AG10803 (cell line): ENCODE data around the gene MGMT.

ENCODE experiments used
- DNase-seq: peaks from one replicate; pipeline ENCODE4 v3.0.0; 2010; ENCODE audit warnings: low read depth
- H3K4me3 ChIP-seq: 2 replicates; pipeline ENCODE4 v1.5.1; 2011; ENCODE audit warnings: mild to moderate bottlenecking, low read length, control low read depth
- TF ChIP-seq, protein P1 (sequence below): conservative IDR thresholded peaks from 2 replicates; pipeline ENCODE4 v1.5.1; 2011; ENCODE audit warnings: mild to moderate bottlenecking, low read length, control low read depth, inconsistent platforms

Gene MGMT

DNA sequence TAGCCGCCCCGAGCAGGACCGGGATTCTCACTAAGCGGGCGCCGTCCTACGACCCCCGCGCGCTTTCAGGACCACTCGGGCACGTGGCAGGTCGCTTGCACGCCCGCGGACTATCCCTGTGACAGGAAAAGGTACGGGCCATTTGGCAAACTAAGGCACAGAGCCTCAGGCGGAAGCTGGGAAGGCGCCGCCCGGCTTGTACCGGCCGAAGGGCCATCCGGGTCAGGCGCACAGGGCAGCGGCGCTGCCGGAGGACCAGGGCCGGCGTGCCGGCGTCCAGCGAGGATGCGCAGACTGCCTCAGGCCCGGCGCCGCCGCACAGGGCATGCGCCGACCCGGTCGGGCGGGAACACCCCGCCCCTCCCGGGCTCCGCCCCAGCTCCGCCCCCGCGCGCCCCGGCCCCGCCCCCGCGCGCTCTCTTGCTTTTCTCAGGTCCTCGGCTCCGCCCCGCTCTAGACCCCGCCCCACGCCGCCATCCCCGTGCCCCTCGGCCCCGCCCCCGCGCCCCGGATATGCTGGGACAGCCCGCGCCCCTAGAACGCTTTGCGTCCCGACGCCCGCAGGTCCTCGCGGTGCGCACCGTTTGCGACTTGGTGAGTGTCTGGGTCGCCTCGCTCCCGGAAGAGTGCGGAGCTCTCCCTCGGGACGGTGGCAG is at the start of gene MGMT:
TSS of gene MGMT (plus strand) at position 539 of the 656 bp plus-strand sequence.
- peak within 1 kb of the TSS; percentile 87 for H3K4me3 ChIP-seq
- TF ChIP-seq, protein P1, sequence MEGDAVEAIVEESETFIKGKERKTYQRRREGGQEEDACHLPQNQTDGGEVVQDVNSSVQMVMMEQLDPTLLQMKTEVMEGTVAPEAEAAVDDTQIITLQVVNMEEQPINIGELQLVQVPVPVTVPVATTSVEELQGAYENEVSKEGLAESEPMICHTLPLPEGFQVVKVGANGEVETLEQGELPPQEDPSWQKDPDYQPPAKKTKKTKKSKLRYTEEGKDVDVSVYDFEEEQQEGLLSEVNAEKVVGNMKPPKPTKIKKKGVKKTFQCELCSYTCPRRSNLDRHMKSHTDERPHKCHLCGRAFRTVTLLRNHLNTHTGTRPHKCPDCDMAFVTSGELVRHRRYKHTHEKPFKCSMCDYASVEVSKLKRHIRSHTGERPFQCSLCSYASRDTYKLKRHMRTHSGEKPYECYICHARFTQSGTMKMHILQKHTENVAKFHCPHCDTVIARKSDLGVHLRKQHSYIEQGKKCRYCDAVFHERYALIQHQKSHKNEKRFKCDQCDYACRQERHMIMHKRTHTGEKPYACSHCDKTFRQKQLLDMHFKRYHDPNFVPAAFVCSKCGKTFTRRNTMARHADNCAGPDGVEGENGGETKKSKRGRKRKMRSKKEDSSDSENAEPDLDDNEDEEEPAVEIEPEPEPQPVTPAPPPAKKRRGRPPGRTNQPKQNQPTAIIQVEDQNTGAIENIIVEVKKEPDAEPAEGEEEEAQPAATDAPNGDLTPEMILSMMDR: no peak
- DNase-seq: peak; percentile 82

DNA sequence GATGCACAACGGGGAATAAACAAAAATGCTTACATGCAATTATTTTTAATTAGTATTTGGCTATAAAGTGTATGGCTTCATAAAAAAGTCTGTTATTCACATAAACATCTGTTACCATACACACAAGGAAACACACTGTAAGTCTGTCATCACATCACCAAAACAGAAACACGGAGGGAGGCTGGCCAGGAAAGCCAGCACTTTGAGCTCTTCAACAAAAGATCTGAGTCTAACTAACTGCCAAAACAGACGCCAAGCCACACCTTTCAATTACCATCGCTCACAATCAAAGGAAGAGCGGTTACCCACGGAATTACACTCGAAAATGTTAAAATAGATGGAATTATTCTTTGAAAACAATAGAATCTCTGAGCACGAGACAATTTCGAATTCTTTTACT is 49.2 kb upstream of the MGMT start:
- DNase-seq: peak; percentile 31
- H3K4me3 ChIP-seq: no peak overlapping the region
- TF ChIP-seq, protein P1: no peak

DNA sequence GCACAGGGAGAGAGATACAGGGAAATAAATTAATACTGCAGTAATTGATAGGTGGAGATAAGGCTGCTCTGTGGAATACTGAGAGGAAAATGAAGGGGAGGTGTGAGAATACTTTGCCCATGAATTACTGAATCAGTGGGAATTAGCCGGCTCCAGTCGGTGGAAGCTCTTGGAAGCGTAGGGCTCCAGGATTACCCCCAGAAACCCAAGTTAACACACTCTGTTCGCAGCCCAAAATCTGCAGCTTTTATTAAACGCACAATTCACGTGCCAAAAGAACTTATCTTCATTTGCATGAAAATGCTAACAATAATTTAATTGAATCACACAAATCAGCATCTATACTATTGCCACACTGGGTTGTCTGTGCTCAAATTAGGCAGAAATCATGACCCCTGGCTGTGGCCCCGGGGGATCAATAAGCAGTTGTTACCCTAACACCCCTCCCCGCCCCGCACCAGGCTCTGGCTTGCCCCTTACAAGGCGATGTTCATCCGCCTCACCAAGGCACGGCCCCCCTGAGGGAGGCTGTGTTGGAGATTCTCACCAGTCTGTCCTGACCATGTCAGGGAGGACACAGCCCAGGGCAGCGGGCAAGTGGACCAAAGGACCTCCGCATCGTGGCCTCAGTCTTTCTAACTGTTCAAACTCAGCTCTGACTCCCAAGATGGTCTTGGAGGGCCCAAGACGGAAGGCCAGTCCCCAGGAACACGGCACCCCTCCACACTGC is 48.4 kb upstream of the MGMT start:
- no peak overlapping the region for H3K4me3 ChIP-seq
- TF ChIP-seq, protein P1: no peak
- no peak for DNase-seq

DNA sequence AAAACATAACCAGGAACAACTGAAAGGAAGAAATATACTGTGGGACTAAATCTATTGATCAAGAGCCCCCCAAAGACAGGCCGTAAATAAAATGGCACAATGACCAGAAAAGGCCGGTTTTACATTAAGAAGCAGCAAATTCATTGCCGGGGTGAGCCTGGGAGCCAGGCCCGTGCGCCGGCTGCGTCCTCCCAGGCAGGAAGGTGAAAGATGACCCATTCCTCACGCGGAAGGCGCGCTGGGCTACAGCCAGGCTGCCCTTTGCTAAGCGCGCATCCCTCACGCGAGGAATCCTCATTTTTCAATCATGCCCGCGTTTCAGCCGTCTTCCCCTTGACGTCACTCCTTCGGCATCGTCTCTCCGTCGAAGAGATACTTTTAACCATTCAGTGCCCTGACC is 47.6 kb upstream of the MGMT start:
- H3K4me3 ChIP-seq: no peak overlapping the region
- DNase-seq: no peak
- TF ChIP-seq, protein P1: no peak

DNA sequence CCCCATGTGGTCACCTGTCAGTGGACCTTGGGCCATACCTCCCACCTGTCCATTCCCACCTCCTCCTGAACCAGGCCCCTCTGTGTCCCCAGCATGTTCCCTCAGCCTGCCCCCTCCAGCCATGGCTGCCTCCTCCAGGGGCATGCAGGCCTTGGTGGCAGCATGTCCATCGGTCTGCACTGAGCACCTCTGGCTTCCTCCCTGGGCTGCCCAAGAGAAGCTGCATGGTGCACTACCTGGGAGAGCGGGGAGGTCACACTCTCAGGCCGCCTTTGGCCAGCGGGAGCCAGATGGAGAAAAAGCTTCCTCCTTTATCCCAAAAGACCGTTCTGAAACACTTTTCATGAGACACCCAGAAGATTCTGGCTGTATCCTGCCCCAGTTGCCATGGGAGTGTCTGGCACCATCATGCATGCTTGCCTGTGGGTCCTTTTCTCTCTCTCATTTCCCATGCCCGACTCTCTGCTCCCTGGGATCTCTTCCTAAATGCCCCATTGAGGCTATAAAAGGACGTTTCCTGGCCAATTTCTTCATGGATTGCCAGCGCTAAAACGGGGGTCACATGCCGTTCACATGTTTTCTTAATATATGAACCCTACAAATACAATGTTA is 45.5 kb upstream of the MGMT start:
- H3K4me3 ChIP-seq: no peak overlapping the region
- TF ChIP-seq, protein P1: no peak
- DNase-seq: no peak

DNA sequence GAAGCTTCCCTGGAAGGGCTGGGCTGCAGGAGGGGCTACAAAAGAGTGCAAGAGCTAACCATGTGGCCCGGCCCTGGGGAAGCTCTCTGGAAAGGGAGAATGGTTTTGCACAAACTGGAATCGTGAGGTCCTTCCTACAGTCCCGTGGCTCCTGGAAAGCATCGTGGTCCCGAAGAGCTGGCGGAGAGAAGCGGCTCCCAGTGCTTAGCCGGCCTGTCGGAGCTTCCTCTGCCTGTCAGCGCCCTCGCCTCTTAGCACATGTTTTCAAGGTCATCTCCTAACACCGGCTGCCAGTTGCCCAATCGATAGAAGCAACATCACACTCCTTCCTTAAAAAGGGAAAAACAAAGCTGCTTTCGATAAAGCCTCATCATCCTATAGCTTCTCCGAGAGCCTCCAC is 42.1 kb upstream of the MGMT start:
- no peak for DNase-seq
- no peak overlapping the region for H3K4me3 ChIP-seq
- TF ChIP-seq, protein P1: no peak

DNA sequence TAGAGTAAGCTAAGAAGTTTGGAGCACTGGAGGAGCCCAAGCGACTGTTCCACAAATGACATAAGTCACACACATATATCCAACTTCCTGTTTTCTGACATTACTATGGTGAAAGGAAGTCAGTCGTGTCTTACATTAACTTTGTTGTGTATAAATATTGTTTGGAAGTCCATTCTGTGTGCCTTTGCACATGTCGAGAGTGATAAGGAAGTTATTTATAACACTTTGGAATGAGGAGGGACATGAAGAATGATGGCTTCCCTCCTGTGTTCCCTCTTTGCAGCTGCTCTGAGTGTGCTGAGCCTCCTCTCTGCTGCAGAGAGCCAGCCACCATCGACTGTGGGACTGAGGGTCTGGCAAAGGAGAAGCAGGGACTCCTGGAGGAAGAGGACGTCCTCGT is 40.4 kb upstream of the MGMT start:
- no peak for DNase-seq
- TF ChIP-seq, protein P1: no peak
- no peak overlapping the region for H3K4me3 ChIP-seq
